Stimulated activated CD4-positive, alpha-beta T cell treated with anti-CD3 and anti-CD28 coated beads, TNF-alpha, amount 100 ng/mL, for 4 hours (primary cell): ENCODE data around the gene FGF1.

Experiments
- DNase-seq, 3 experiments: peaks; one replicate each; pipeline ENCODE4 v3.0.0-alpha.2; 2020; ENCODE audit warnings: low read depth in 3 of 3

Gene FGF1

DNA sequence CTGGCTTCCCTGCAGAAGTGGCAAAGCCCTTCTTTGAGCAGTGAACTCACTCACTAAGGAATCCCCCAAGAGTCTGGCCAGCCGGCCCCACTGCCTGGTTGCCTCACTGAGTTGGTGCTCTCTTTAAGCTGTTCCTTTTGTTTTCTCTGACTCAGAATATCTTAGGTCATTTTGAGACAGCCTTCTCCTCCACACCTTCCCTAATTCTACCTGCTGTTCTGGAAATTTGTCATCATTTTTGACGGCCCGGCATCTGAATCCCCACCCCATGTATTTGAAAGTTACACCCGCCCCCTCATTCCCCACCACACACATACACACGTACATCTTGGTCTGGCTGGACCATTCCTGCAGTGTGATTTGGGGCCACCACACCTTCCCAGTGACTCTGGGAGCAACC lies 41.8 kb downstream of the FGF1 start:
- no peak for DNase-seq

DNA sequence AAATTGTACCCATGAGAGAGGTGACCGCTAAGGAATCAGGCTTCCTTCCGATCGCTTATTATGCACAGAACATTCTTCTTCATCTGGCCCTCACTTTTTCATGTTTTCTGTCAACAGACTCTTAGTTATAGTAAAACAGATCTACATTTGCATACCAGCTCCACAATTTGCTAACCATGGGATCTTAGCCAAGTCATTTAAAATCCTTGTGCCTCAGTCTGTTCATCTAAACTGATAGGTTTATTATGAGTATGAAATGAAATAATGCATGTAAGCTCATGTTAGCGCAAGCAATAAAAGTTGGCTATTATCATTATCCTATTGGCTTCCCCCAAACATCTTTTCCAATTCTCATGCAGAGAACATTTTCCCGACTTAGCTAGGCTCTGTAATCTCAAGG lies 42.3 kb downstream of the FGF1 start:
- DNase-seq, result no peak

DNA sequence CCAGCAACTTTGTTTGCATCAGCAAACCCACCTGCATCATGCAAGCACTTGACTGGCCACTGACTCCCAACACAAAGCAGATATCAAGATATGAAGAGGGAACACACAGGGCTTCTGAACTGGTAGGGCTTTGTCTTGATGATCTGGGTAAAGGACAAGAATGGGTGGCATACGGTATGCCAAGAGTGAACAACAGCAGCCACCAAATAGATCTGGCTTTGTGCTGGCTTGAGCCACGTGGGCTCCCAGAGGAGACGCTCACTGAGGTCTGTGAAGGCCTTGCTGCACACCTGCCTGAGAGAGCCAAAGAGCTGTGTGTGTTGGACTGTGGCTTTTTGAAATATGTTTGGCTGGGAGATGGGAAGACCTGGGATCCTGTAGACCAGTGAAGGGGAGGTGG lies 43.5 kb downstream of the FGF1 start:
- DNase-seq, result no peak

DNA sequence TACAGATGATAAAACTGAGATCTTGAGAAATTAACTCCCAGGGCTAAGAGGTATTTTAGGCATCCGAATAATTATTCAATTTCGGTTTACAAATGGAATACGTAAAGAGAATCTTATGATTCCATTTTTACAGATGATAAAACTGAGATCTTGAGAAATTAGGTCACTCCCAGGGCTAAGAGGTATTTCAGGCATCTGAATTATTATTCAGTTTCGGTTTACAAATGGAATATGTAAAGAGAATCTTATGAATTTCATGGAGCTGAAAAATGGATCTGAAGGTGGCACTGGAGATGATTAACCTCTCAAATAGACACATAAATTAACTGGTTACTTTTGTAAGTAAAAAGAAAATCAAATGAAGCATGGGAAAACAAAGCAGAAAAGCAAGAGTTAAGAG lies 44.2 kb downstream of the FGF1 start:
- no peak for DNase-seq

DNA sequence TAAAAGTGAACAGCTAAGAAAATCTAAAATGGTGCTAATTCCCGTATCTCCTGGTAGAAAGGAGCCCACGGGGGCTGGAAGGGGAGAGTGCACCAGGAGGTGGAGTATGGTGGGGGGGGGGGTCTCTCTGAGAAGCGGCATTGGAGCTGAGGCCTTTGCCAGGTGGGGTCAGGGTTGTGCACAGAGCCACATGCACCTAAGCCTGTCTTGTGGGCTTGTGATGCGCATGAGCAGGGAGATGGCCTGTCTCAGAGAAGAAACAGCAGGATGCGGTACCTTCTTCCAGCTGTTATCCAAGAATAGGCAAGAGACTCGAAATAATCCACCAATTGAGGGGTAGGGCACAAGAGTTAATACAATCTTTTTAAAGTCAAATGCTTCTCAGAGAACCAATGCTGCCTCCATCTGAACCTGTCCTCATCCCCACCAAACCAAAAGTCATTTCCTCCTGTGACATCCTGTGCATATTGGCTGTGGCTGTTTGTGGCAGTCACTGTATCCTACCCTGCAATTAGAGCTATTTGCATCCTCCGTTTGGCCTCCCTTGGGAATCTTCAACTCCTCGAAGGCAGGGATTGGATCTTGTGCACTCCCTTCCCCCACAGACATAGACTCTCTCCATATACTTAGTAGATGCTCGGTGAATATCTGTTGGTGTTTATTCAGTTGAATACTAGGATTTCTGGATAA lies 45.4 kb downstream of the FGF1 start:
- DNase-seq, result no peak

DNA sequence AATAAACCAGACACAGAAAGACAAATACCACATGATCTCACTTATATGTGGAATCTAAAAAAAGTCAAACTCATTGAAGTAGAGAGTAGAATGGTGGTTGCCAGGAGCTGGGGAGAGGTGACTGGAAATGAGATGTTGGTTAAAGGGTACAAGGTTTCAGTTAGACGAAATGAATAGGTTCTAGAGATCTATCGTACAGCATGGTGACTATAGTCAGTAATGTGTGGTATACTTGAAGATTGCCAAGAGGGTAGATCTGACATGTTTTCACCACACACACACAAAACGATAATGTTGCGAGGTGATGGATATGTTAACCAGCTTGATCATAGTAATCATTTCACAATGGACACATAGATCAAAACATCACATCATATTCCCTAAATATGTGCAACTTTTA lies 46.4 kb downstream of the FGF1 start:
- DNase-seq, result no peak

DNA sequence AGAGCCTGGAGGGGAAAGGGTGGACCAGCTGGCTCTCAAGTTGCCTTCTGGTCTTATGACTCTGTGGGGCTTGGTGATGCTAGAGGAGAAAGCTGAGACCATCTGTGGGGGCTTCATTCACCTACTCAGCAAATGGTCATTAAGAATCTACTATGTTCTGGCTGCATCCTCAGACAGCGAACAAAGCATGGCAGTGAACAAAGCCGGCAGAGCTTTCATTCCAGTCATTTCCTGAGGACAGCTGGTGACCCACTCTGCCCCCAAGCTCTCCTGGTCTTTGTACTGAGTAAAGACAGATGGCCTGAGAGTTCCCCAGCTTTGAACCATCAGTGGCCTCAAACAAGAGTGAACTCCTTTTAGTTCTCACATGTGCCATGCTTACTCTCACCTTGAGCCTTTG lies 48.0 kb downstream of the FGF1 start:
- DNase-seq, result no peak

DNA sequence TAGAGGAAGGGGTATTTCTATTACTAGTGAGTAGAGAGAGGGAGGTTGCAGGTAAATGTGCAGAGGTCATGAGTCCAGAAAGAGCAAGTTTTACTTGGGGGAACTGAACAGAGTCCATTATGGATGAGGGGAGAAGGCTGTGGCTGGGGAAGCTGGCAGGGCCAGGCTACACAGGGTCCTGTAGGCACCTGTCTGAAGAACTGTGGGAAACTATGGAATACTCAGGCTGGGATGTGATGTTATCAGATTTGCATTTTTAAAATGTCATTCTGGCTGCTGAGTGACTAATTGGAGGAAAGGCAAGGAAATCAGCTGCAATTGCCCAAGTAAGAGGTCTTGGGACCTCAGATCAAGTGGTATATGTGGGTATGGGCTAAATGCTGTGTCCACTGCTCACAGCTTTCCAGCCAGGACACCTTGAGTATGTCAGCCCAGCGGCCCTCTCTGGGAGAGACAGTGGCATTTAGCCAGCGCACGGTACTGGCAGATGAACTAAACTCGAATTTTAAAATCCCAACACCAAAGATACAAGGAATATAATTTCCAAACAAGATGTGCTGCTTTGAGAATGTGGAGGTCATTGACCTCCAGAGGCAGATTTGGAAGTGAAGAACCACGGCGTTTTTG lies 49.1 kb downstream of the FGF1 start:
- no peak for DNase-seq

DNA sequence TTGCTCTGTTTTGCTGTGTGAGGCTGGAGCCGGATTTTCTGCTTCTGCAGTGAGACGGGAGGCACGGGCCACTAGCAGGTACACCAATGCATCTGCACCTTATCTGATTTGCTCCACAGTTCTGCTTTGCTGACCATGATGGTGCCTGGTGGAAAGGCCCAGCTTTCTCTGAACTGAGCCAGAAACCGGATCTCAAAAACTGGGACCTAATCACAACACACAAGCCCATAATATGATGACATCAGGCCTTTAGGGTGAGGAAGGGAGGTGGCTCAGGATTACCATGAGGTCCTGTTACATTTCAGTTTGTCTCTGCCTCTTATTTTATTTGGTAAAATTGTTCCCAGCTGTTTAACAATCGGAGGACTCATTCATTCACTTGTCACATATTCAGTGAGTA lies 49.8 kb downstream of the FGF1 start:
- no peak for DNase-seq

DNA sequence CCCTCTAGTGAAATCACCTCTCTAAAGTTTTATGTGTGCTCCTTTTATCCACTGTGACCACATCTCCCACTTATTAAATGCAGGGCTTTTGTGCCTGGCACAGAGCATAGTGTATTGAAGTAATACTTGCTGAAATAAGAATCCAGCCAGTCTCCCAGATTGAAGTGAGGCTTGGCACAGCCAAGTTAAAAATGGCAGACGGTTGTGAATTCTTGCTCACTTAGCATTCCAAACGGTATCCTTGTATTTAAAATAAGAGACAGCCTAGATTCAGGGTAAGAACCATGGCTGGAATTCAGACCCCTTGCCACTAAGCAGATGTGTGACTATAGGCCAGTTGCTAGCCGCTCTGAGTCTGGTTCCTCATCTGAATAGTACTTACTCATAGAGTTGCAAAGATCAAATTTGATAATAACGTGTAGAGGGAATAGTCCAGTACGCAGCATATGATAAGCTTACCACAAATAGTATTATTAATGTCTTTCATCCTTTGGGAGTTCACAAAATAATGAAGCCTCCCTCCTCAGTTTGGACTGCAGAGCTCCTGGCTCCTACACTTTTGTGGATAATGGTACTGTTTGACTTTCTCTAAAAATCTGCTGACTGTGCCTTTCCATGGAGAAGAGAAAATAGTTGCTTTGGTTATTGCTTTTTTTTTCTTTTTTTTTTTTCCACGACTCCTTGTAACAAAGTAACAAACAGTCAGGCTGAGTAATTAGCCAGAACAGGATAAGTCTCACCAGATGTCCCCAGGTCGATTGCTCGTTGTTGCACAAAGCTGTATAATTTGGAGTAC lies 51.5 kb downstream of the FGF1 start:
- DNase-seq, result no peak

DNA sequence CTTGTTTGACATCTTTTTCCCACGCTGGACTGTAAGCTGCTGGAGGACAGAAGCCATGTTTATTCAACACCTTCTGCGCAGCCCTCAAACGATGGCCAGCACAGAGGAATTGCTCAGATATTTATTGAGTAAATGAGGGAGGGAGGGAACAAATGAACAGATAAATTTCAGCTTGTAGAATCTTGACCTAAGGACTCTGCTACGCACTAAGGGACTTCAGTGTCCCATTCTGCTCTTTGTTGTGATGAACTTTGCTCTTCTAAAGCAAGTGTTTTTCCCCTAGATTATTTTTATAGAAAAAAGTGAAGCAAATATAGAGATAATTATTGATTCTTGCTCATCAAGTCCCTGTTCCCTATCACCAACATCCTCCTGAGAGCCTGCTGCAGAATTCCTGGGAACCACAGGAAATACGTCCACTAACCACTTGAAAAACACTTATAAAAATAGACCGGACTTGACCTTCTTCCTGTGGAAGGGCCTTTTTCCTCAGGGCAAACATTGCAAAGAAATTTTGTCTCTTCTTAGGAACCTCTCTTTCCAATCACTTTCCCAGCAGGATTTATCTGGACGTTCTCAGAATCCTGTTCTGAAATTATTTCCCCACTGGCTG lies 54.9 kb downstream of the FGF1 start:
- no peak for DNase-seq

DNA sequence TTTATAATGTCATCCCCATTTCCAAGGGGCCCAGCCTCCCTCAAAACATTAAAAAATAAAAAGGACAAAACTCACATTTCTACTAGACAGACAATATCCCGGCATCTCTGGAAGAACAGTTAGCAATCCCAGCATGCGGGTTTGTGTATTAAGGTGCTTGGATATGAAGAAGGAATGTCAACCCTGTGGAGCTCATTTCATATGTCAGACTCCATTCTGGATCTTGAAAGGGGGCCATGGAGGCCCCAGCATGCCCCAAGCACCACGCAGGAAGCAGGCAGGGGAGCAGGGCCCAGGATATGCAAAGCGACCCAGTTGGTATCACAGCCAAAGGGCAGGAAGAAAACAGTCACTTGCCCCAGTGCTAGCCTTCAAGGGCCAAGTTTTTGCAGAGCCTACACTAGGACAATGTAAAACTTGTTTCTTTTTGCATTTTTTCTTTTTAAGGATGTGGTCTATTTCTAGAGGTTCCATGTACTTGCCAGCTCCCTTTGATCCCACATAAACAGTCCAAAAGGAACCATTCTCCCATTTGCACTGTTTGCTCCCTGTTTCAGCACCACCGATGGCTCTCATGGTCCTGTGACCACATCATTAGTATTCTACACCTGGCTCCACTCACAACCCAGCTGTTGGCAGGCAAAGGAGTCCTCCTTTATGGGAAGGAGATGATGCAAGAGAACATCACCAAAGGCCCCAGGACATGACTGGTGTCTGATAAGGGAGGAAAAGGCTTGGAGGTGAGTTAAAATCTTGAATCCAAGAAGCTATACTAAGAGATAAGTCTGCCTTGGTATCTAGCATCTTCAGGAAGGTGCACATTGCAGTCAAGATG lies 58.3 kb downstream of the FGF1 start:
- no peak for DNase-seq

DNA sequence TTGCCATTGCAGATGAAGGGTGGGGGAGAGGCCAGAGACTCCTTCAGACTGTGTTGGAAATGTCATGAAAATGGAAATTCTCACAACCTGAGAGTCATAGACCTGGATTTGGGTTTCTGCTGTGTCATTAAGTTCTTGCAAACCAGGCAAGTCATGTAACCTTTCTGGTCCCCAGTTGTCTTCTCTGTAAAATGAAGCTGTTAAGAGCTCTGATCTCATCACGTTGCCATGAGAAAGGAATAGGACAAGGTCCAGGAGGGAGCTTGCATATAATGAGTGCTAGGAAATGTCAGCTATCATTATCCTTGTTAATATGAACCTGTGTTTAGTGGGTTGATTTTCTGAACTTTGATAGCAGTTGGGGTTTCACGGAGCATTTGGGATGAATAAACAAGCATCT lies 59.1 kb downstream of the FGF1 start:
- no peak for DNase-seq

DNA sequence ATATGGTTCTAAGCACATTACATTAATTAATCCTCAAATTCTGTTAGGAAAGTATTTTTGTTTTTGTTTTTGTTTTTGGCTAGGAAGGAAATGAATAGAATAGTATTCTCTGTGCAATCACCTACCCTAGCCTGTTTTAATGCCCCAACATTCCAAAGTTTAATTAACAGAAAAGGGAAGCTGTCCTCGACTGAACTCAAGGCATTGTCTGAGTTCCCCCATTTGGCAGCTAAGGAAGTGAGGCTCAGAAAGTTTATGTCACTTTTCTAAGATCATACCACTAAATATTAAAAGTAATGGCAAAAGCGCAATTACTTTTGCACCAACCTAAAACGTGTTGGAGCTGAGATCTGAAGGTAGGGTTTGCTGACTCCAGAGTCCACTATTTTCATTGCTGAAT lies 59.8 kb downstream of the FGF1 start:
- no peak for DNase-seq

DNA sequence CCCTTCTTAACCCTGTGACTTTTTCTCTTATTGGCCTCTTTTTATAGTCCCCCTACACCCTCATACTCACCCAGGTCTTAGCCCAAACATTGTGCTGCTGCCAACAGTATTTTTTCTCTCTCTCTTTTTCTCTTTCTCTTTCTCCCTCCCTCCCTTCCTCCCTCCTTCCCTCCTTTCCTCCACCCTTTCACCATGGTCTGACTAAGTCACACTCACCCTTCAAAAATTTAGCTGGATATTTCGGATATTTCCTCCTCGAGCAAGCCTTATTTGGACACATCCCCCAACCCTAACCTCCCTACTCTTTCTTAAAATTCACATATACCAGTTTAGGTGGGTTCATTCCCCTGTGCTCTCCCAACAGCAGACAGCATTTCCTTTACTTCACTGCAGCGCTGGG lies 64.7 kb downstream of the FGF1 start:
- no peak for DNase-seq

DNA sequence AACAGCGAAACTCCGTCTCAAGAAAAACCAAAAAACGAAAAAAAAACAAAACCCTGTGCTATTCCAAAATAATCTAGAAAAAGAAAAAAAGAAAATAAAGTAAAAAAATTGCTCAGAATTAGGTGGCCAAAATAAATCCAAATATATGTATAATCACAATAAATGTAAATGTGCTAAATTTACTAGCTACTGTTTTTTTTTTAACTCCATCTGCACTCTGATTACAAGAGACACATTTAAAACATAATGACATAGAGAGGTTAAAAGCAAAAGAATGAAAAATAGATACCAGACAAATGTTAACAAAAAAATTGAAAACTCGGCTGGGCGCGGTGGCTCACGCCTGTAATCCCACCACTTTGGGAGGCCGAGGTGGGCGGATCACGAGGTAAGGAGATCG lies 66.1 kb downstream of the FGF1 start:
- no peak for DNase-seq

DNA sequence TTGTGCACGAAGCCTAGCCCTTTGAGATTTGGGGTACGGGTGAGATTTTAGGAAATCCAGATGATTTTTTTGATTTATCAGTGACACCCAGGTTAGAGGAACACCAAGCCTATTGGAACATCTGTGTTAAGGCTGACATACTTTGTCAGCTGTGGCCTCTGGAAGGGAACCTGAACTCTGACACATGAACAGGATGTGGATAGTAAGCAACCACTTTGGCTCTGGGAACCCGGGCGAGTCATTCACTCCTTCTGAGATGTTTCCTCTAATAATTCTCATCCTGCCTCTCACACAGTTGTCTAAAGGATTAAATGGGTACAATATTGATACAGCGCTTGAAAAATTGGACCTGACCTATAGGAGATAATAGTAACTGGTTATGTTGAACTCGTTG lies 67.8 kb downstream of the FGF1 start:
- DNase-seq, result no peak

DNA sequence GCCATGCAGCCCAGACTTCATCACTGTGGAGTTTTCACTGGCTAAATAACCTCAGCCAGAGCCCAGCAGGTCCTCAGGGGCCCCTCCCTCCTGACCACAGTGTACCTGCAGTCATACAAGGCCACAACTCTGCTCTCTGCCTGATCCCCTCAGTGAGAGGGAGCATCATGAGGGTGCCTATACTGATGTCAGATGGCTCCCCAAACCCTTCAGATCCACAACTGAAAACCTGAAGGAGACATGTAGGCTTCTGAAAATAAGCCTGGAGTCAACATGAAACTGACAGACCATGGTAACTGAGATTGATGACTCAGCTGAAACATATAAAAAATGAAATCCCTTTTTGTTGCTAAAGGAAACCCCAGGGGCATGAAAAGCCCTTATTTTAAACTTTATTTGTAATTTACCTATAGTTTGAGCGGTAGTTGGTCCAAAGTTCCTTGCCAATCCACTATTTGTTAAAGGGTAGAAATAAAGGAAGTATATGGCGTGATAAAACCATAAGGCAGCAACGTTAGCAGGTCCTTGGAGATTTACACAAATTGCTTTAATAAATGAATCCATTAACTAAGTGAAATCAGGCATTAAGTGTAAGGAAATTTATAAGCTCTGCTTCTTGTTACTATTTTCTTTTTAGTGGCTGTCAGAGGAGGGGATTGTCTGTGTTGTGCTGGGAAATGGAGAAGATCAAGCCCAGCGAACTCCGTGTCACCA lies 68.3 kb downstream of the FGF1 start:
- DNase-seq, result no peak

DNA sequence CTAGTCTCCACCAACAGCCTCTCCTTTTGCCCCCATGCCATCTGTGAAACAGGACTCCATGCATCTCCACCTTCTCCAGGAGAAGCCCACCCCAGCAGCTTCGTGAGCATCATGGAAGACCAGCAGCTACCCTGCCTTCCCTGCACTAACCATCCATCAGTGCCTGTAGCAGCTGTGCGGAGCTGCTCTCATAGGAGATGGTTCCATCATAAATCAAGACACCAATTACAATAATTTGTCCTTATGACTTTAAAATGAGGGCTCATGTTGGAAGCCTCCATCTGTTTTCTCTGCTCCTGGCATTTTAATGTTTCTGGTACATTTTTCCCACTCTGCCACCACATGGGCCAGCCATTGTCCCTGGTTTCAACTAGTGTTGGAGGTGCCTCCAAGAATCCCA lies 69.9 kb downstream of the FGF1 start:
- no peak for DNase-seq

DNA sequence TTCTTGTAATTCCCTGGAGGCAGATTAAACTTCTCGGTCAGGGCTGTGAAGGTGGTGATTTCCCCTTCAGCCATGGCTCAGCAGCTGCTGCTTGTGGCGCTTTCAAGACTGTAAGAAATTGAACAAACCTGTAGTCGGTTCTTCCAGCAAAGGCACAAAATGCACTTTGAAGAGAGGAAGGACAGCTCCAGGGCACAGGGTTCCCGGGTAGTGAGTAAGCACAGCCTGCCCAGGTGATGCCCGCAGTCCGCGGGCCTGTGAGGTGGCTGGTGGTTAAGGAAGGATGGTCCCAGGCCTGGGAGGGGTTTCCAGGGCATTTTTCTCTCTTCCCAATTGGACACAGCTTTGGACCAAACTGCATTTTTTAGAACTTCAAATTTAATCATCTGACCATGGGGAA lies 71.8 kb downstream of the FGF1 start:
- DNase-seq, result no peak

DNA sequence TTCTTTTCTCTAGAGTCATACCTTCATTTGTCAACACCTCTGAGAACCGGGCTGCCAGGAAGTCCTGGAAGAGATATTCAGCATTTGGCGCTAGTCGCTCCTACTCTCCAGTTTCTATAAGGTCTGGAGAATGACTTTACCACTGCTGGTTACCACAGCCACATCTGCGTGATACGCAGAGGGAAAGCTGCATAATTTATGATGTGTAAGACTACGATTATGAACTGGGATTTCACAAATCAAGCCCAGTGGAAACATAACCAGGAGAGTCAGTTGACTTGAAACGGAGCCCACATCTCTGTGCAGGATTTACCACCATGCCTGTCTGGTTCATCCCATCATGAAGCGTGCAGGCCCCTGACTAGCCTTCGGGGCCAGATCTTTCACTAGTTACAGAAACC lies 72.6 kb downstream of the FGF1 start:
- no peak for DNase-seq
